K562 treated with DMSO at 1 percent for 4 hours (cell line): ENCODE results near the gene CSKMT. TPM values are rescaled to one million over a fixed set of nuclear protein-coding genes. Genes with fewer than 3 reads are reported as not detected.

ENCODE experiments used
- total RNA-seq: library from RNA; unstranded; fragments of 300-600 nt; gene quantifications from 2 replicates; pipeline ENCODE4 v1.2.3, GENCODE V29; 2022; ENCODE audit not compliant: insufficient read depth

The CSKMT gene
- total RNA-seq = 12.7 and 27.2 TPM in 2 replicates

GRCh38 chr11:62665075-62665598 is at the start of gene CSKMT, which contains the start of gene C11orf98:
CSKMT (plus strand) TSS chr11:62665312; CDS start chr11:62665880, 568 bp downstream.
C11orf98 (minus strand) TSS chr11:62665210; CDS start chr11:62665169, 41 bp downstream.

GRCh38 chr11:62621567-62622470 is 43.3 kb upstream of the CSKMT start, which contains the start of gene B3GAT3:
B3GAT3 (minus strand) TSS chr11:62621986; CDS start chr11:62621947, 39 bp downstream.

GRCh38 chr11:62645946-62646824 is 18.9 kb upstream of the CSKMT start, which contains the start of gene GANAB:
GANAB (minus strand) TSS chr11:62646613; CDS start chr11:62646599, 14 bp downstream.

GRCh38 chr11:62671608-62672389 is 6.7 kb downstream of the CSKMT start, which contains the start of the genes LBHD1 and UQCC3:
LBHD1 (minus strand) TSS chr11:62672267; CDS start chr11:62670031, 2,236 bp downstream.
UQCC3 (plus strand) TSS chr11:62671673; CDS start chr11:62671746, 73 bp downstream.

GRCh38 chr11:62678770-62679696 is 13.9 kb downstream of the CSKMT start, which contains the start of gene UBXN1:
UBXN1 (minus strand) TSS chr11:62679073; CDS start chr11:62678923, 150 bp downstream.

GRCh38 chr11:62689421-62690183 is 24.5 kb downstream of the CSKMT start, which contains the start of gene LRRN4CL:
LRRN4CL (minus strand) TSS chr11:62689530; CDS start chr11:62688508, 1,022 bp downstream.

GRCh38 chr11:62707277-62707861 is 42.3 kb downstream of the CSKMT start, which contains the start of the genes BSCL2 and GNG3:
BSCL2 (minus strand) TSS chr11:62707424; CDS start chr11:62707195, 229 bp downstream.
GNG3 (plus strand) TSS chr11:62707676; CDS start chr11:62708296, 620 bp downstream.

Other genes with a start within 250 kb of the CSKMT start
- gene SCGB1A1, start 246.3 kb upstream of the CSKMT start, total RNA-seq = not detected in 2 replicates
- 34.9 and 54.7 TPM in 2 replicates for gene AHNAK, start 118.5 kb upstream of the CSKMT start, total RNA-seq
- 4,119 and 4,134 TPM in 2 replicates for gene EEF1G, start 91.4 kb upstream of the CSKMT start, total RNA-seq
- gene TUT1, start 73.8 kb upstream of the CSKMT start, total RNA-seq = 15.8 and 16.5 TPM in 2 replicates
- gene MTA2, start 63.4 kb upstream of the CSKMT start, total RNA-seq = 79.1 and 104 TPM in 2 replicates
- 39.0 and 40.6 TPM in 2 replicates for gene EML3, start 52.5 kb upstream of the CSKMT start, total RNA-seq
- gene ROM1, start 52.1 kb upstream of the CSKMT start, total RNA-seq = 0.71 and 2.2 TPM in 2 replicates
- gene B3GAT3, start 43.3 kb upstream of the CSKMT start, total RNA-seq = 80.5 and 90.3 TPM in 2 replicates
- gene GANAB, start 18.7 kb upstream of the CSKMT start, total RNA-seq = 276 and 311 TPM in 2 replicates
- gene INTS5, start 12.0 kb upstream of the CSKMT start, total RNA-seq = 20.2 and 24.0 TPM in 2 replicates
- gene C11orf98, start 102 bp upstream of the CSKMT start, total RNA-seq = 105 and 114 TPM in 2 replicates
- 12.2 and 17.2 TPM in 2 replicates for gene UQCC3, start 6.4 kb downstream of the CSKMT start, total RNA-seq
- gene LBHD1, start 7.0 kb downstream of the CSKMT start, total RNA-seq = 4.8 and 5.5 TPM in 2 replicates
- gene UBXN1, start 13.8 kb downstream of the CSKMT start, total RNA-seq = 282 and 316 TPM in 2 replicates
- 0.48 and 1.6 TPM in 2 replicates for gene LRRN4CL, start 24.2 kb downstream of the CSKMT start, total RNA-seq
- gene BSCL2, start 42.1 kb downstream of the CSKMT start, total RNA-seq = 43.9 and 45.1 TPM in 2 replicates
- 2.4 TPM in 1 of 2 replicates, not detected in the other for gene GNG3, start 42.4 kb downstream of the CSKMT start, total RNA-seq
- 26.6 and 32.3 TPM in 2 replicates for gene HNRNPUL2, start 62.1 kb downstream of the CSKMT start, total RNA-seq
- gene TTC9C, start 63.2 kb downstream of the CSKMT start, total RNA-seq = 35.6 and 36.5 TPM in 2 replicates
- gene ZBTB3, start 88.8 kb downstream of the CSKMT start, total RNA-seq = 1.4 and 6.0 TPM in 2 replicates
- 138 and 166 TPM in 2 replicates for gene POLR2G, start 96.3 kb downstream of the CSKMT start, total RNA-seq
- gene TAF6L, start 106.1 kb downstream of the CSKMT start, total RNA-seq = 23.2 and 49.9 TPM in 2 replicates
- 36.4 and 44.9 TPM in 2 replicates for gene TMEM179B, start 122.1 kb downstream of the CSKMT start, total RNA-seq
- gene TMEM223, start 126.7 kb downstream of the CSKMT start, total RNA-seq = 15.3 and 18.4 TPM in 2 replicates
- gene NXF1, start 140.1 kb downstream of the CSKMT start, total RNA-seq = 76.4 and 111 TPM in 2 replicates
- 63.1 and 77.8 TPM in 2 replicates for gene STX5, start 166.7 kb downstream of the CSKMT start, total RNA-seq
- gene TEX54, start 167.5 kb downstream of the CSKMT start, total RNA-seq = not detected in 2 replicates
- 48.1 and 51.9 TPM in 2 replicates for gene WDR74, start 174.3 kb downstream of the CSKMT start, total RNA-seq
- gene SLC3A2, start 215.6 kb downstream of the CSKMT start, total RNA-seq = 397 and 441 TPM in 2 replicates